Activated B cell treated with CpG ODN at 0.5 μM for 24 hours (primary cell): Measurements from ENCODE around the gene EMD. TPM values are rescaled to one million over a fixed set of nuclear protein-coding genes. Genes with fewer than 3 reads are reported as not detected.

ENCODE experiments used
- ATAC-seq: fragments of 200-7000 bp; cut with Tn5 transposase; one replicate; pipeline ENCODE4 v1.10.0; 2021; ENCODE audit warnings: low read depth, mild to moderate bottlenecking, moderate library complexity
- CTCF ChIA-PET: fragments of 350-600 bp; sonication (Branson Sonifier 250); formaldehyde crosslinking; loops from one replicate; lab custom pipeline; 2021; ENCODE audit warnings: antibody characterized with exemption; lab: Charles Lee
- POLR2A ChIA-PET: fragments of 350-600 bp; sonication (Branson Sonifier 250); formaldehyde crosslinking; loops from one replicate; lab custom pipeline; 2021; ENCODE audit warnings: antibody characterized with exemption; lab: Charles Lee
- DNase-seq: peaks from one replicate; pipeline ENCODE4 v3.0.0; 2022
- H3K27ac Mint-ChIP-seq: one replicate; pipeline ENCODE4 v1.8.0; 2020; ENCODE audit warnings: mixed read lengths
- H3K27me3 Mint-ChIP-seq: one replicate; pipeline ENCODE4 v1.8.0; 2021; ENCODE audit warnings: mixed read lengths
- H3K36me3 Mint-ChIP-seq: one replicate; pipeline ENCODE4 v1.8.0; 2021; ENCODE audit warnings: low read depth, mixed read lengths
- H3K4me1 Mint-ChIP-seq: one replicate; pipeline ENCODE4 v1.8.0; 2021; ENCODE audit warnings: mixed read lengths
- H3K4me3 Mint-ChIP-seq: one replicate; pipeline ENCODE4 v1.8.0; 2020; ENCODE audit warnings: mild to moderate bottlenecking, mixed read lengths
- H3K9me3 Mint-ChIP-seq: one replicate; pipeline ENCODE4 v1.8.0; 2020; ENCODE audit warnings: mixed read lengths
- intact Hi-C: fragments of 100-400 bp; cut with micrococcal nuclease; formaldehyde crosslinking; loops from one replicate; pipeline ENCODE4 v1.15.1; 2024
- total RNA-seq: library from RNA; stranded (reverse); gene quantifications from 2 replicates; pipeline ENCODE4 v1.2.3, GENCODE V29; 2022
- TF ChIP-seq, protein P1 (sequence below): fragments of 200-600 bp; IDR thresholded peaks from one replicate; pipeline ENCODE4 v1.8.0; 2022; ENCODE audit warnings: antibody characterized with exemption, mild to moderate bottlenecking

The EMD gene
- total RNA-seq, 1 donor from 2014 or later: 70.2 TPM

GRCh38 chrX:154350429-154351182, 28.5 kb upstream of the EMD start:
- peaks cover 46% of the 10 kb centered on the region for H3K36me3 Mint-ChIP-seq
- no peaks in the 10 kb centered on the region for H3K9me3 Mint-ChIP-seq
- TF ChIP-seq, protein P1, sequence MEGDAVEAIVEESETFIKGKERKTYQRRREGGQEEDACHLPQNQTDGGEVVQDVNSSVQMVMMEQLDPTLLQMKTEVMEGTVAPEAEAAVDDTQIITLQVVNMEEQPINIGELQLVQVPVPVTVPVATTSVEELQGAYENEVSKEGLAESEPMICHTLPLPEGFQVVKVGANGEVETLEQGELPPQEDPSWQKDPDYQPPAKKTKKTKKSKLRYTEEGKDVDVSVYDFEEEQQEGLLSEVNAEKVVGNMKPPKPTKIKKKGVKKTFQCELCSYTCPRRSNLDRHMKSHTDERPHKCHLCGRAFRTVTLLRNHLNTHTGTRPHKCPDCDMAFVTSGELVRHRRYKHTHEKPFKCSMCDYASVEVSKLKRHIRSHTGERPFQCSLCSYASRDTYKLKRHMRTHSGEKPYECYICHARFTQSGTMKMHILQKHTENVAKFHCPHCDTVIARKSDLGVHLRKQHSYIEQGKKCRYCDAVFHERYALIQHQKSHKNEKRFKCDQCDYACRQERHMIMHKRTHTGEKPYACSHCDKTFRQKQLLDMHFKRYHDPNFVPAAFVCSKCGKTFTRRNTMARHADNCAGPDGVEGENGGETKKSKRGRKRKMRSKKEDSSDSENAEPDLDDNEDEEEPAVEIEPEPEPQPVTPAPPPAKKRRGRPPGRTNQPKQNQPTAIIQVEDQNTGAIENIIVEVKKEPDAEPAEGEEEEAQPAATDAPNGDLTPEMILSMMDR: no peak
- peaks cover 43% of the 10 kb centered on the region for H3K4me1 Mint-ChIP-seq
- ChIA-PET POLR2A (interaction anchor here (6.3 kb wide), 1 partner anchor 18 kb away, joined by 56 read pairs; no protein-coding TSS in a partner anchor), CTCF (interaction anchor here (0.9 kb wide), 1 partner anchor 22 kb away, joined by 3 read pairs; no protein-coding TSS in a partner anchor)
- no peaks in the 10 kb centered on the region for H3K27me3 Mint-ChIP-seq
- intact Hi-C loops: no loop called here
- ATAC-seq: no peak
- no peak overlapping the region for H3K4me3 Mint-ChIP-seq
- peak overlapping the region; percentile 56 for H3K27ac Mint-ChIP-seq
- DNase-seq: no peak

- Mint-ChIP-seq H3K27me3 (no peaks in the 10 kb centered on the region), H3K4me1 (peaks cover 45% of the 10 kb centered on the region), H3K36me3 (peaks cover 51% of the 10 kb centered on the region), H3K27ac (peak overlapping the region; percentile 56), H3K9me3 (no peaks in the 10 kb centered on the region), H3K4me3 (no peak overlapping the region)
- no peak for DNase-seq
- TF ChIP-seq, protein P1: no peak
- peak; percentile 43 for ATAC-seq
- ChIA-PET POLR2A (interaction anchor here (0.5 to 6.3 kb wide), 2 partner anchors 18 to 258 kb away, joined by 6 to 56 read pairs; no protein-coding TSS in a partner anchor), CTCF (no interaction called here)
- intact Hi-C loops: no loop called here
These were observed 27.7 kb upstream of the EMD start for GRCh38 chrX:154351183-154352011.

DNA sequence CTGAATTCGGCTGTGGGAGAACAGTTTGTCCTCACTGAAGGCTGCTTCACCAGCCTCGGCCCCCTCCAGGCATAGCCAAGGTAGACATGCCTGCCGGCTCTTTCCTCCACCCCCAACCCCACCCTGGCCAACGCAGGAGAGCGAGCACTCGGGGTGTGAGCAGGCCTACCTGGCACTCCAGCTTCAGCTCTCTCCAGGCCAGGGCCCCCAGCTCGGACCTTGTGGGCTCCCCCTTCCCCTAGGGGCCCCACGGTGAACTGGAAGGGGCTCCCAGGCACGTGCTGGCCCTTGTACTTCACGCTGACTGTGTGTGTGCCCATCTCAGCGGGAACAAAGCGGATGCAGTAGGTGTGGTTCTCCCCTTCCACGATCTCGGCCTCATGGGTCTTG, 27.1 kb upstream of the EMD start:
- Mint-ChIP-seq H3K9me3 (no peaks in the 10 kb centered on the region), H3K27me3 (no peaks in the 10 kb centered on the region), H3K4me1 (peaks cover 44% of the 10 kb centered on the region), H3K27ac (peak overlapping the region; percentile 30), H3K36me3 (peaks cover 52% of the 10 kb centered on the region), H3K4me3 (no peak overlapping the region)
- no peak for ATAC-seq
- ChIA-PET POLR2A (interaction anchor here (0.5 to 6.3 kb wide), 3 partner anchors 17 to 258 kb away, joined by 3 to 56 read pairs (median 6); no protein-coding TSS in a partner anchor), CTCF (no interaction called here)
- DNase-seq: no peak
- intact Hi-C loops: no loop called here
- TF ChIP-seq, protein P1: no peak

- TF ChIP-seq, protein P1: no peak
- no peak for DNase-seq
- no peak for ATAC-seq
- Mint-ChIP-seq H3K27ac (no peak overlapping the region), H3K36me3 (peaks cover 50% of the 10 kb centered on the region), H3K4me1 (peaks cover 40% of the 10 kb centered on the region), H3K4me3 (no peak overlapping the region), H3K27me3 (no peaks in the 10 kb centered on the region), H3K9me3 (no peaks in the 10 kb centered on the region)
- intact Hi-C loops: no loop called here
- ChIA-PET POLR2A (interaction anchor here (0.5 to 6.3 kb wide), 2 partner anchors 16 to 99 kb away, joined by 3 to 56 read pairs; no protein-coding TSS in a partner anchor), CTCF (no interaction called here)
These were observed 26.6 kb upstream of the EMD start for GRCh38 chrX:154352466-154352865.
